IPS-18c (cell line): ENCODE results near the gene NMNAT3.

Experiments used
- H3K4me3 ChIP-seq: 2 replicates; pipeline ENCODE4 v1.7.0; 2013; ENCODE audit warnings: low read depth, mild to moderate bottlenecking, low read length, moderate library complexity; ENCODE audit not compliant: insufficient read depth
- H3K9me3 ChIP-seq: one replicate; pipeline ENCODE4 v1.6.1; 2013; ENCODE audit warnings: mild to moderate bottlenecking, low read length, moderate library complexity; ENCODE audit not compliant: control insufficient read depth, insufficient read depth

Gene NMNAT3

DNA sequence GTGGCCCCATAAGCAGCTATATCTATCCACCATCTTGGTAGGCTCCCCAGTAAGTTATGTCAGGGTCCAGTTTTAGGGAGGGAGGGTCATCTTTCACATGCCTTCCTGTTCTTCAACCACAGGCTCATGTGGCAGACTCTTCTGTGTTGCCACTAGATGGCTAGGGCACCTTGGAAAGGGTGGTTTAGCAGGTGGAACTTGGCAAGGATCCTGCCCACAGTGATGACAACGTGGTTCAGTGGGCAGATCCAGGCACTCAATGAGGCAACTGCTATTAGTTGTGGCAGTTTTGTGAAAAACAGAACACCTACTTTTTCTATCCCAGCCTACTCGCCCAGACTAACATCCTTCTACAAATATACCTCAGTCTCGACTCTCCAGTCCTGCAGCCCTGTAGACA, 131.0 kb downstream of the NMNAT3 start:
- Histone ChIP-seq H3K4me3 (no peak overlapping the region), H3K9me3 (no peaks in the 10 kb centered on the region)

DNA sequence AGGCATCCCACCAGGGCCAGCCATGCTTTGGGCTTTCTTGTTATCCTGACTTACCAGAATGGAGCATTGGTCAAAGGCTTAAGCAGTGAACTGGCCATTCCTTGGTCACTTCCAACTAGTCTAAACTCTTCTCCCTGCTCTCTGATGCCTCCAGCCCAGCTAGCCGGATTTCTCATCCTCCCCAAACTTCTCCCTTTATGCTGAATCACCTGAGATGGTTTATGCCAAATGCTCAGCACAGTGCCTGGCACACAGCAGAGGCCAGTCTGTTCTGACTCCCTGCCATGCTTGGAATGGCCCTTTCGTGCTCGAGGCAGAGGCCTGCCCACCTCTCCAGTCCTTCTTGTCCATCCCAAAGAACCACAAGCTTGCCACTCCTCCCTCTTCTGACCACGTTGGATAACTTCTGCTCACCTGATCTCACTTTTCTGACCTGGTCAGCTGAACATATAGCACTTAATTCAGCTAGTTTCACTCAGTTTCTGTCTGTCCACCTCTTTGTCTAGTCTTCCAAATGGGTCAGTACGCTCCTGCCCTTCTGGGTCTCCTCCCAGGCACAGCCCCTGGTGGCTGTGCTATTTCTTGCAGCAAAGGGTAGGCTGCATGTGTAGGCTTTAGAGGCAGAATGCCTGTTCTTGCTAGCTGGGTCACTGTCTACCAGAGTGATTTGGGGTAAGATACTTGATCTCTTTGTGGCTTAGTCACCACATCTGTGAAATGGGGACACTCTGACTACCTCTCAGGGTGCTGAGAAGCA, 136.1 kb downstream of the NMNAT3 start:
- Histone ChIP-seq H3K4me3 (no peak overlapping the region), H3K9me3 (no peaks in the 10 kb centered on the region)

DNA sequence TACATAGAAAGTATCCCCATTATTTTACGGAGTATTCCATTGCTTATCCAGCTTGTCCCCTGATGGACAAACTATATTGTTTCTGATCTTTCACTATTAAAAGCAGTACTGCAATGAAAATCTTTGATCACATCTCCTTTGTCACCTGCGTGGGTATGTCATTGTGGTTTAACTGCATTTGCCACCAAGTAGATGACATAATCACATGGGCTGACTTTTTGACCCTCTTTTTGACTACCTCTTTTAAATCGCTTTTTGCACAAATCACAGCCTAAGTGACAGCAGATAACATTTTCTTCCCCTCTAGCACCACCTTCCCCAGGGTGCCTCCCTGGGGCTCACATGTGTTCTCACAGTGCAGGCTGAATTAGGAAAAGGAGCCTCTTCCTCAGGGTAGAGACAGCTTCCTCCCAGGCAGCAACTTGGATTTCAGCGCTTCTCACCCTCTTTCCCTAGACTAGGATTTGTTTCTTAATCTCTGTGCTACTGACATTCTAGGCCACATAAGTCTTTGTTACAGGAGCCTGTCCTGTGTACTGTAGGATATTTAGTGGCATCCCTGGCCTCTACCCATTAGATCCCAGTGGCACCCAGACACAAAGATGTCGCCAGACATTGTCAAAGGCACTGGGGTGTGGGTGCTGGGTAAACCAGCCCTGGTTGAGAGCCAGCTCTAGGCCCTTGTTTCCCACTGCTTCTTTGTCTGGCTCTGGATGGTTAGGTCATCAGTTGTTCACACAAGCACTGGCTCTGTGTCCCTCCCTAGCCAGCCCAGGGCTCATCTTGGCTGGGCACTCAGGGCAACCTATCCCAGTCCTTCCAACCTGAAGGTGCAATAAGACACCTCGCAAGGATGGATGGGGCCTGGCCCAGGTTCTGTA, 136.9 kb downstream of the NMNAT3 start:
- no peaks in the 10 kb centered on the region for H3K9me3 ChIP-seq
- no peak overlapping the region for H3K4me3 ChIP-seq

DNA sequence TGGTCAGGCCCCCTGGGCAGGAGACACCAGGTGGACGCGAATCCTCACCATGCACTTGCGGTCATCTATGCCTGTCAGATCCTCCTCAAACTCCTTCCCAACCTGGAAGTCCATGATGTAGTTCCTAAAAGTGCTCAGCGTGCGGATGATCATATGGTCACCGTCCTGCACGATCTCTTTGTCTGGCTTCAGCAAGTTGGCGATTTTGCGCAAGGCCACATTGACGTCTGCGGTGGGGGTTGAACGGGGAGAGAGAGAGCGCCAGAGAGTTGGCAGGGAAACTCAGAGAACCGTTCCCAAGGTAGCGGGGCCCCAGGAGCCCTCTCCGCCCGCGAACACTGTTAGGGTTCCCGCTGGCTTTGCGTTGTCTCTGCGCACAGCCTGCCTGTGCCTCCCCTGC, 139.0 kb downstream of the NMNAT3 start:
- H3K9me3 ChIP-seq, result no peaks in the 10 kb centered on the region
- peak overlapping the region; percentile 77 for H3K4me3 ChIP-seq

DNA sequence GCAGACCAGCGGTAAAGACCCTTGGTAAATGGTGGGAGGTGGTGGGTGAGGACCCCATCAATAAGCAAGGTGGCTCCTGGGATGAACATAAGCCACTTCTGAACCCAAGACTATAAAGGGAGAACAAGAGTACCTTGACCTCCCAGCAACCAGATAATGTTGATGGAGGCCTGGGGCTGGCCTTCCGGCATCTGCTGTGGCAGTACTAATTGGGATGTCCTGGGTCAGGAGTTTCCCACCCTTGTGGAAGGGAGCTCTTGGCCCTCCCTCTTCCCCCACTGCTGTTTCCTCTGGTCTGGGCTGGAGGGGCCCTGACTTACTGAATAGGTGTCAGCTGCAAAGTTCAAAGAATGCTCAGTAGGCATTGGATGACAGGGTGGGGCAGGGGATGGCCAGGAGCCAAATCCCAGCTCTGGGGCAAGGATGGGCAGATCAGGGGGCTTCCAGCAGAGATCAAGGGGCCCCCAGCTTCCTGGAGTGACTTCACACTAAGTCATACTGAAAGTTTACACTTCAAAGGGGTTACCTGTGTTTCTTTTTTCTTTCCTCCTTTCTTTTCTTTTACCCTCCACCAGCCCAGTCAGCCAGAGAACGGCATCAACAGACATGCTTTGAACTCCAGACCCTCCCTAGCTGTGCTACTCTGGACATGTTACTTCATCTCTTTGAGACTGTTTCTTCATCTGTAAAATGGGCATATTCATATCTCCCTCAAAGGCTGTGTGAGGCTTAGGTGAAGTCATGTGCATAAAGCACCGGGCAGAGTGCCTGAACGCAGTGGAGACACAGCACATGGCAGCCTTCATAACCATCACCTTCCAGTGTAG, 139.8 kb downstream of the NMNAT3 start:
- H3K9me3 ChIP-seq, result no peaks in the 10 kb centered on the region
- H3K4me3 ChIP-seq, result peak overlapping the region; percentile 77

DNA sequence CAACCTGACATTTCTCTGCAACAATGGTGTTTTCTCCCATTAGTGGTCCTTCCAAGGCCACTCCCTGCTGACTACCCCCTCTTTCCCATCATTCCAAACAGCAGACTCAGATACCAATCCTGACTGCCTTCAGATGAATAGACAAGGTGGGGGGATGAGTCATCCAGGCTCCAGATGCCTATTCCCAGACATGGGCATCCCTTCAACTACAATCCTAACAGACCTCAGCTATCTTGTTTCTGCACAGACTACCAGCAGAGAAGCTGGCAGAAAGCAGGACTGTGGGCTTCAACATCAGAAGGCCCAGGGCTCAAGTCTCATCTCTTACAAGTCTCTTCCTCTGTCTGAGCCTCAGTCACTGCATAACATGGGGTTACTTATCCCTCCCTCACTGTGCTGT, 140.4 kb downstream of the NMNAT3 start:
- H3K4me3 ChIP-seq, result no peak overlapping the region
- no peaks in the 10 kb centered on the region for H3K9me3 ChIP-seq

DNA sequence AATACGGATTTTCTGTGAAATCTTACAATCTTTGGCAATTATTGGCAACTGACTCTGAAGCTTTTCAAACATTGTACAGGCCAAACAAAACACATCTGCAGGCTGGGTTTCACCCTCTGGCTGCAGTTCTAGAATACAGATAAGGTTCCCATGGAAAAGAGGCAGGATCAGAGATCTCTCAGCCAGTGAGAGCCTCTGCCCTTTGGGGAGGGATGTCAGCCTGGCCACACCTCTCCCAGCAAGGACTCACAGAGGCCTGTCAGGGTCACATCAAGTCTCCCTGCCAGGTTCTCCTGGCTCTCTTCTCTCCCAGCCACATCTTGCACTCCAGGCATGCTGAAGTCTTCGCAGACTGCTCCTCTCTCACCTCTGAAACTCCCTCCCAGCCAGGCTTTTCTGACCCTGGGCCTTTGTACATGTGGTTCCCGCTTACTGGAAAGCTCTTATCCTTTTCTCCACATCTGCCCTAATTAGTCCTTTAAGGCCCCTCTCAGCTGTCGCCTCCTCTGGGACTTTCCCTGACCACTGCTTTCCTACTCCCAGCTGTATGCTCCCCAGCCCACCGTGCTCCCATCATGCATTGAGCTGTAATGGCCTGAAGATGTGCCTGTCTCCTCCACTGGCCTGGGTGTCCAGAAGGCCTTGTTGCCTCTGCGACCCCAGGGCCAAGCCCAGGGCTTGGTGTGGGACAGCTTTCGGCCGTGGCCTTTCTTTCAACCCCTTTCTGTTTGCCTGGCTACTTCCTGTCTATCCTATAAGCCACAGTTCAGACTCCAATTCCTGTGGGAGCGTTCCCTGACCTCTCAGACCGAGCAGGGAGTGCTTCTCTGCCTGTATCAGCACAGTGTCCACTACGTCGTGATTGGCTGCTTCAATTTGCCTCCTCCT, 142.5 kb downstream of the NMNAT3 start:
- no peak overlapping the region for H3K4me3 ChIP-seq

DNA sequence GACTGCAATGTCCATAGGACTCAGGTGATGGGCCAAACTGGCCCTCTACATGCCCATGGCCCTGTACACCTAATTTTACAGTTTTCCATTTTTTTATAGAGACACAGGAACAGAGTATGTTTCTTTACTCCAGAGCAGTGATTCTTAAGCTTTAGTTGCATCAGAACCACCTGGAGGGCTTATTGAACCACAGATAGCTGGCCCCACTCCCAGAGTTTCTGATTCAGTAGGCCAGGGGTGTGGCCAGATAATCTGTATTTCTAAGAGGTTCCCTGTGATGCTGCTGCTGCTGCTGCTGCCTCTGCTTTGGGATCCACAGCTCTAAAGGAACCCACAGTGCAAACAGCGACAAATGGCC, 143.3 kb downstream of the NMNAT3 start:
- H3K4me3 ChIP-seq, result no peak overlapping the region
- H3K9me3 ChIP-seq, result no peaks in the 10 kb centered on the region

More for the DNA sequence above, 142.5 kb downstream of the NMNAT3 start:
- no peaks in the 10 kb centered on the region for H3K9me3 ChIP-seq

DNA sequence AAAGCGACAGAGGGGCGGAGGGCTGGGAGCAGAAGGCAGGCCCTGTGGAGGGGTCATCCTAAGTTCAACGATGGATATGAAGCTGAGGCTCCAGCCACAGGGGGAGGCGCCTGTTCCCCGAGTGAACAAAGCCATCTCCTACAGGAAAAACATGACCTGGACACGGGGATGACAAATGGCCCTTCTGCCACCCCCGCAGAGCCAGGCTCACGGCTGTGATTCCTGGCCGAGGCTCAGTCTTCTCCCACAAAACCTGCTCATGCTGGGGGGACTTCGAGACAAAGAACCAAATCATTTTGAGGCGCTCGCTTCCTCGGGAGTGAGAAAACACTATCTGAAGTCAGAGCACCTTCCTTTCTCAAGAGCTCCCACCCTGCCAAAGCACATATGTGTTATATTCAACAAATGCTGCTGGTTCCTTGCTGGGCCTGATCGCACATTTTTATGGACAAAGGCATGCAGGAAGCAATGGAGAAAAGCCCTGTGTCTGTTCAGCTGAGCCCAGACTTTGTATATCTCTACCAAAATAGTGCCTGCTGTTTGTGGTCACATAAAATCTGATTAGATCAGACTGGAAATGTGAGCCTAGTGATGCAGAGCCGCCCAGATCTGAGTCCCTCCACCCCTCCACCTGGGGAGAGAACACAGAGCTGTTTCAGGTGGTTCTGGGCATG, 143.9 kb downstream of the NMNAT3 start:
- no peak overlapping the region for H3K4me3 ChIP-seq
- no peaks in the 10 kb centered on the region for H3K9me3 ChIP-seq

DNA sequence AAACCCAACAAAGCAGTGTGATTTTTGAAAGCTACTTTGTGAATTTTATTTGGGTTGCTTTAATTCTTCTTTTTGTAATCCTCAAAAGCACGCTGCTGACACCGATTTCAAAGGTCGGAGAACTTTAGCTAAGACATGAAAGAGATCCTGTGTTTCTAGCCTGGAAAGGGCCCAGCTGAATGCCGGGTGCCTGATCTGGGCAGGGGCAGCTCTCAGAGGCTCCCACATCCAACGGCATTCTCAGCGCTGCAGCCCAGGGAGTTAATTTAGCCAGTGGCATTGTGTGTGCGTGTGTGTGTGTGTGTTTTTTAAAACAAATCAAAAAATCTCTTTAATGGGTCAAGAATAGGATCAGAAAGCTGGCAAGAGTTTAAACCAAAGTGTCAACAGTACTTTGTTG, 144.8 kb downstream of the NMNAT3 start:
- no peak overlapping the region for H3K4me3 ChIP-seq
- no peaks in the 10 kb centered on the region for H3K9me3 ChIP-seq

DNA sequence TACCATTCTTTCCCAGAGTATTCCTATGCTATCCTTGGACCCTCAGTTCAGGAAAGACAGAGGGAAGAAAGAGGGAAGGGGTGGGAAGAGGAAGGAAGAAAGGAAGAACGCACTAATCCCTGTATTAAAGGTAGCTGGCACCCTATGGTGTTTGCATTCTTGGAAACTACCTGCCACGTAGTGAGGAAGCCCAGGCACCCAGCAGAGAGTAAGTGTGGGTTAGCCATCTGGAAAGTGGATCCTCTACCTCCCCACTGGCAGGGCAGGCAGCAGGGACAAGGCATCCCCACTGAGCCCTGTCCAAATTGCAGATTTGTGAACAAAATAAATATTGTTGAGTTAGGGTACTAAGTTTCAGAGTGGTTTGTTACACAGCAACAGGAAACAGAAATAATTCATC, 147.1 kb downstream of the NMNAT3 start:
- H3K4me3 ChIP-seq, result no peak overlapping the region
- H3K9me3 ChIP-seq, result no peaks in the 10 kb centered on the region

DNA sequence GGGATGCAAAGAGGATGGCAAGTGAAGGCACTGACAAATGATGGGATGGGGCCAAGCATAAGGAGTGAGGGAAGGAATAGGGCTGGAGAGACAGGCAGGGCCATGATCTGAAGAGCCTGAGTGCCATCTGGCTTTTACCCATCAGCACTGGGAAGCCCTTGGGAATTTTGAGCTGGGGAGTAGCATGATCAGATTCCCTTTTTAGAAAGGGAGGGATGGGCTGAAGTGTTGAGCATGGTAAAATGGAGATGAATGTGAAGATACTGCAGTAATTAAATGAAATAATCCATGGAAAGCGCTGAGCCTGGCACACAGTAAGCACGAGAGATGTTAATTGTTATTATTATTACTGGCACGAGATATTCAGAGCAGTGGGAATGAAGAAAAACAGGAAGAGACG, 148.1 kb downstream of the NMNAT3 start:
- Histone ChIP-seq H3K4me3 (no peak overlapping the region), H3K9me3 (no peaks in the 10 kb centered on the region)

DNA sequence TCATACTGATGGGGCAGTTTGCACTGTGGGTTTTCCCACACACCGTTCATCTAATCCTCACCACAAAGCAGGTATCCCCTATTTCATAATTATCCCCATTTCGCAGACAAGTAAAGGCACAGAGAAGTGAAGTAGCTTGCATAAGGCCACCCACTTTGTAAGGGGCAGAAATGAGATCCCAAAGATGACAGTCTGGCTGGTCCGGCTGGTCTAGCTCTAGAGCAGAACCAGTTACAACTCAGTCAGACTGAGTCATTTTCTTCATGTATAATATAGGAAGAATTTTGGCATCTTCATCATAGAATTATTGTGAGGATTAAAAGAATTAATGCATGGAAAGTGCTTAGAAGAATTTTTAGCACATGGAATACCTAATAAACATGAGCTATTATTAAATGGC, 148.8 kb downstream of the NMNAT3 start:
- Histone ChIP-seq H3K9me3 (no peaks in the 10 kb centered on the region), H3K4me3 (no peak overlapping the region)

DNA sequence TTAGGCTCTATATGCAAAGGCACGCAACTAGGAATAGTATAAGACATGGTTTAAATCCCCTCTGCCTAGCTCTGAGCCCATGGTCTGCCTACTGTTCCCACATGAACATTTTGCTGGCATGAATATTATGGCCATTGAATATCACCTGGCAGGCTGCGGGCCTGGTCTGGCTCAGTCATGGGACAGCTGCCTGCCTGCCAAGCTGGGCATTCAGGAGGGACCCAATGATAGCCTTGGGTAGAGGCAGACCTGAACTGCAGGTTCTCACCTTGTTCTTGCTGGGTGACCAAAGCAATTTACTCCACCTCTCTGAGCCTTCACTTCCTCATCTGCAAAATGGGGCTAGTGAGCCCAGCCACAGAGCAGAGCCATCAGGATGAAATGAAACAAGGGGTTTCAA, 149.5 kb downstream of the NMNAT3 start:
- no peaks in the 10 kb centered on the region for H3K9me3 ChIP-seq
- no peak overlapping the region for H3K4me3 ChIP-seq

DNA sequence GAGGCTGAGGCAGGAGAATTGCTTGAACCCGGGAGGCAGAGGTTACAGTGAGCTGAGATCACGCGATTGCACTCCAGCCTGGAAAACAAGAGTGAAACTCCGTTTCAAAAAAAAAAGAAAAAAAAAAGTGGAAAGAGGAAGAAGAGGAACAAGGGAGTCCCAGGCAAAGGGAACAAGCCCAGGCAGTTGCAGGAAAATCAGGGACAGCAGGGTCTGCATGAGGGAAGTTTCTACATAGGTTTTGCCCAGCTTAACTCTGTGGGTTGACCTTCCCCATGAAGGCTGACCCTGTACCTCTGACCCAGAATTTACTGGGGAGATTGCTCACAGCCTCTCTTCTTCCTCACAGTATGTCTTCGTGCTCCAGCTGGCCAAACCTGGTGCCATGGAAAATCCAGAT, 150.5 kb downstream of the NMNAT3 start:
- Histone ChIP-seq H3K4me3 (no peak overlapping the region), H3K9me3 (no peaks in the 10 kb centered on the region)

DNA sequence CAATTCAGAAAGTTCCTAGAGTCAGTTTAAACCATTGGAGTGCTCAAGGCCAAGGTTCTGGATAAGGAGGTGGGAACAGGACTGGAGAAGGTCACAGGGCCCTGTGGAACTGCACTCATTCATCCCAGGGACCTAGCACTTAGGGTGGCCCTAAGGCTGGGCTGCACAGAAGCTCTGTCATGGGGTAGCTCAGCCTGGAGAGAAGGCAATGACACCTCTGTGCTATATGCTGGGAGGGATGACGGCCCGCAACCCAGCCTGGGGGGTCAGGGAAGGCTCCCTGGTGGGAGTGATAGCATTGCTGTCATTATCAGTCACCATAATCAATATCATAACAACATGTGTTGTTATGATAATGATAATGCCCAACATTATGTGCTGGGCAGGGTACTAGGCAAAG, 151.6 kb downstream of the NMNAT3 start:
- Histone ChIP-seq H3K4me3 (no peak overlapping the region), H3K9me3 (no peaks in the 10 kb centered on the region)
